Measurements from ENCODE around the gene ITPKC. TPM values are rescaled to one million over a fixed set of nuclear protein-coding genes. Genes with fewer than 3 reads are reported as not detected.

ITPKC gene
- total and polyA plus RNA-seq, 9 of the 15 experiments (the other 6 are each of a cell fraction or from before 2014, with no cell fraction given): 0.08 to 9.3 (median 5.8) TPM

DNA sequence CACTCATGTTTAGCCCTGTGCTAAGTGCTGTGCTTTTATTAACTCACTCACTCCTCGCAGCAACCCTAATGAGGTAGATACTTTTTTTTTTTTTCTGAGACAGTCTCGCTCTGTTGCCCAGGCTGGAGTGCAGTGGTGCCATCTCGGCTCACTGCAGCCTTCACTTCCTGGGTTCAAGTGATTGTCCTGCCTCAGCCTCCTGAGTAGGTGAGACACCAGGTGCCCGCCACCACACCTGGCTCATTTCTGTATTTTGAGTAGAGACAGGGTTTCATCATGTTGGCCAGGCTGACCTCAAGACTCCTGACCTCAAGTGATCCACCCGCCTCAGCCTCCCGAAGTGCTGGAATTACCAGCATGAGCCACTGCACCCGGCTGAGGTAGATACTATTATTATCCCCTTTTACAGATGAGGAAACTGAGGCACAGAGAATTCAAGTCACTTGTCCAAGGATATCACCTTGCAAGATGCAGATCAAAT, 2.5 kb downstream of the ITPKC start:
- Histone ChIP-seq H3K79me2 (ENCODE audit: control insufficient read depth, insufficient read depth, low read length) (peaks cover 62% of the 10 kb centered on the region), H3K4me1 (replicated peaks in 1 of 2; ENCODE audit: control insufficient read depth in 2 of 2, insufficient read depth in 2 of 2, low read length in 2 of 2) (peaks cover 18 to 48% of the 10 kb centered on the region in 2 experiments; a peak in 4 of 5 replicates), H3K4me3 (peak overlapping the region; percentile 62), H3K27ac (ENCODE audit: extremely low read depth, low read depth, low read length) (peak overlapping the region; percentile 80; the same call in 1 of the 3 replicates), H3K9ac (ENCODE audit: insufficient read depth in 1 of 2, low read depth in 2 of 2, low read length in 2 of 2) (peak overlapping the region; percentile 68 to 79; a peak in 2 of 4 replicates), H2AFZ (ENCODE audit: low read depth, low read length) (no peak overlapping the region; the same call in 1 of the 2 replicates), H3K36me3 (ENCODE audit: control insufficient read depth, insufficient read depth, low read length) (peaks cover 13% of the 10 kb centered on the region), H3K27me3 (ENCODE audit: control insufficient read depth in 2 of 2, insufficient read depth in 2 of 2, low read length in 2 of 2) (no peaks in the 10 kb centered on the region), H3K9me1 (ENCODE audit: control insufficient read depth, insufficient read depth, low read length) (no peaks in the 10 kb centered on the region), H3K9me3 (replicated peaks; ENCODE audit: control insufficient read depth, insufficient read depth, low read depth, low read length) (no peaks in the 10 kb centered on the region), H3K4me2 (ENCODE audit: insufficient read depth, low read length) (peak overlapping the region; percentile 93), H4K20me1 (replicated peaks; ENCODE audit: control insufficient read depth, insufficient read depth, low read length) (no peaks in the 10 kb centered on the region)
- ATAC-seq: no peak
- TF ChIP-seq ZNF311 (CRISPR knock-in tag; IDR thresholded peaks at IDR 0.05) (no peak), ADNP (tag; IDR thresholded peaks at IDR 0.05) (peak; percentile 35; the same call in 1 of the 2 replicates), ZNF384 (IDR thresholded peaks at IDR 0.05; ENCODE audit: low read depth, low read length) (0 out of 2 replicates have a peak, but pooled peaks have one; percentile 19), LARP7 (IDR thresholded peaks at IDR 0.05) (no peak), RBM25 (IDR thresholded peaks at IDR 0.05; ENCODE audit: low read depth, low read length, severe bottlenecking) (peak; percentile 85), KDM1A (IDR thresholded peaks at IDR 0.05) (peak in 1 of 2 experiments; percentile 44; a peak in 1 of 4 replicates), BCOR (IDR thresholded peaks at IDR 0.05) (peak; percentile 90)
- TF ChIP-seq, protein P1, sequence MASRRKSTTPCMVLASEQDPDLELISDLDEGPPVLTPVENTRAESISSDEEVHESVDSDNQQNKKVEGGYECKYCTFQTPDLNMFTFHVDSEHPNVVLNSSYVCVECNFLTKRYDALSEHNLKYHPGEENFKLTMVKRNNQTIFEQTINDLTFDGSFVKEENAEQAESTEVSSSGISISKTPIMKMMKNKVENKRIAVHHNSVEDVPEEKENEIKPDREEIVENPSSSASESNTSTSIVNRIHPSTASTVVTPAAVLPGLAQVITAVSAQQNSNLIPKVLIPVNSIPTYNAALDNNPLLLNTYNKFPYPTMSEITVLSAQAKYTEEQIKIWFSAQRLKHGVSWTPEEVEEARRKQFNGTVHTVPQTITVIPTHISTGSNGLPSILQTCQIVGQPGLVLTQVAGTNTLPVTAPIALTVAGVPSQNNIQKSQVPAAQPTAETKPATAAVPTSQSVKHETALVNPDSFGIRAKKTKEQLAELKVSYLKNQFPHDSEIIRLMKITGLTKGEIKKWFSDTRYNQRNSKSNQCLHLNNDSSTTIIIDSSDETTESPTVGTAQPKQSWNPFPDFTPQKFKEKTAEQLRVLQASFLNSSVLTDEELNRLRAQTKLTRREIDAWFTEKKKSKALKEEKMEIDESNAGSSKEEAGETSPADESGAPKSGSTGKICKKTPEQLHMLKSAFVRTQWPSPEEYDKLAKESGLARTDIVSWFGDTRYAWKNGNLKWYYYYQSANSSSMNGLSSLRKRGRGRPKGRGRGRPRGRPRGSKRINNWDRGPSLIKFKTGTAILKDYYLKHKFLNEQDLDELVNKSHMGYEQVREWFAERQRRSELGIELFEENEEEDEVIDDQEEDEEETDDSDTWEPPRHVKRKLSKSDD (conservative IDR thresholded peaks at IDR 0.05; ENCODE audit: low read length): no peak
- WGBS (ENCODE audit: insufficient coverage, low coverage, missing lambda C conversion rate): 35% methylated on average over 7 of the region's 7 CpGs
- BruUV-seq (replicated peaks): no TSS peak
- FAIRE-seq: no peak
- in situ Hi-C loops (cut with MboI) (no loop called here), intact Hi-C loops (cut with micrococcal nuclease) (no loop called here)
- ChIA-PET POLR2A (interaction anchor here (0.7 to 1.3 kb wide), 3 partner anchors 17 to 254 kb away, joined by 3 to 5 read pairs (median 3); partner anchors contain the start of gene BLVRB), CTCF (ENCODE audit: low intra/inter-chr PET ratio) (no interaction called here)
- DNase-seq (ENCODE audit: extremely low read depth in 1 of 4, low spot score in 3 of 4): no peak
